Adrenal gland (tissue), 12 donors: ENCODE data around the gene FUT8. TPM values are rescaled to one million over a fixed set of nuclear protein-coding genes. Genes with fewer than 3 reads are reported as not detected.
"Not testable (repeated sequence)": the region's sequence is repeated elsewhere in the genome, so short reads cannot be mapped to it uniquely, and the experiment has no call there.

Experiments
- DNase-seq, 7 donors: peaks; one replicate each; pipeline ENCODE4 v3.0.0-alpha.2; 2019 to 2020
- H3K27ac ChIP-seq, 5 donors: fragments of 200-600 bp; sonication (generic) in 4 of 5; 1 replicate in 3 of 5; 2 replicates in 2 of 5; pipeline versions ENCODE4 v1.5.1 to v1.8.0; 2016 to 2020; ENCODE audit warnings: mild to moderate bottlenecking in 1 of 5
- H3K27me3 ChIP-seq: fragments of 200-600 bp; 2 replicates; pipeline ENCODE4 v1.8.0; 2021
- H3K36me3 ChIP-seq, 2 donors: fragments of 200-600 bp; replicated peaks in 1 of 2; 1 replicate in 1 of 2; 2 replicates in 1 of 2; pipeline versions ENCODE4 v1.5.1 to v1.8.0; 2018 to 2022
- H3K4me1 ChIP-seq, 2 donors: fragments of 200-600 bp; replicated peaks in 1 of 2; 1 replicate in 1 of 2; 2 replicates in 1 of 2; pipeline versions ENCODE4 v1.5.1 to v1.8.0; 2018 to 2021
- H3K4me3 ChIP-seq, 4 donors: fragments of 200-600 bp; sonication (generic) in 3 of 4; one replicate each; pipeline ENCODE4 v1.5.1; 2016 to 2018
- H3K9me3 ChIP-seq, 3 donors: fragments of 200-600 bp; sonication (generic) in 1 of 3; replicated peaks in 1 of 3; 1 replicate in 2 of 3; 2 replicates in 1 of 3; pipeline versions ENCODE4 v1.5.1 to v1.8.0; 2016 to 2021
- POLR2A ChIP-seq, 2 donors: fragments of 450-650 bp; IDR thresholded peaks; one replicate each; pipeline ENCODE4 v1.6.1; 2017; ENCODE audit warnings: antibody characterized with exemption in 2 of 2, mild to moderate bottlenecking in 2 of 2, moderate library complexity in 1 of 2
- WGBS, 4 donors: extraction: QIAGEN DNeasy Blood & Tissue Kit in 2 of 4; methylation state at CpG; one replicate each; pipeline versions ENCODE4 v1.1.5 to v1.1.7; 2013 to 2017; 5-methylcytosine and 5-hydroxymethylcytosine counted together
- intact Hi-C, 2 donors: fragments of 100-400 bp; cut with DNase I; formaldehyde crosslinking; loops; one replicate each; pipeline versions ENCODE4 v1.14.1 to v1.15.0; 2022 to 2023
- polyA plus RNA-seq, 3 donors: library from polyadenylated mRNA; stranded (reverse); fragments of 200-250 nt in 2 of 3; fragments of 350-450 nt in 1 of 3; fragmentation: Illumina TruSeq in 1 of 3; extraction: RNeasy Lipid Tissue Mini Kit (QIAGEN cat#74804) in 1 of 3; gene quantifications; one replicate each; pipeline ENCODE4 v1.2.3, GENCODE V29; 2013 to 2014
- total RNA-seq, 9 donors: library from RNA; depleted of rRNA in 4 of 9; stranded (reverse); fragments of >200 nt in 4 of 9; fragments of 120-200 nt in 1 of 9; fragmentation: NEBNext Ultra II Directional in 1 of 9; extraction: Animal tissue kit (Norgen Biotek cat#: 25700) in 1 of 9; gene quantifications; one replicate each; pipeline versions ENCODE4 v1.1.0 to v1.2.4, GENCODE V29; 2013 to 2023
- TF ChIP-seq, protein P1 (sequence below), 6 experiments: fragments of 450-650 bp in 4 of 6; fragments of 200-600 bp in 2 of 6; sonication (generic) in 1 of 6; IDR thresholded peaks; 1 replicate in 5 of 6; 2 replicates in 1 of 6; pipeline versions ENCODE4 v1.5.1 to v1.8.0; 2016 to 2021; ENCODE audit warnings: antibody characterized with exemption in 6 of 6, mild to moderate bottlenecking in 2 of 6, moderate library complexity in 1 of 6
- donor health status: healthy with polysubstance abuse.
- donor health status: Bipolar disorder and iron deficiency.
- donor health status: DM: yes; HTN: yes; CAD: no.
- donor health status: DM: no; HTN: no; CAD: no.
- donor health status: DM: no; HTN: no; CAD: no.
- donor health status: DM: yes; HTN: yes; CAD: no.

The FUT8 gene
- total and polyA plus RNA-seq, 12 donors, result 7.8 to 32.1 (median 21.1) TPM

DNA sequence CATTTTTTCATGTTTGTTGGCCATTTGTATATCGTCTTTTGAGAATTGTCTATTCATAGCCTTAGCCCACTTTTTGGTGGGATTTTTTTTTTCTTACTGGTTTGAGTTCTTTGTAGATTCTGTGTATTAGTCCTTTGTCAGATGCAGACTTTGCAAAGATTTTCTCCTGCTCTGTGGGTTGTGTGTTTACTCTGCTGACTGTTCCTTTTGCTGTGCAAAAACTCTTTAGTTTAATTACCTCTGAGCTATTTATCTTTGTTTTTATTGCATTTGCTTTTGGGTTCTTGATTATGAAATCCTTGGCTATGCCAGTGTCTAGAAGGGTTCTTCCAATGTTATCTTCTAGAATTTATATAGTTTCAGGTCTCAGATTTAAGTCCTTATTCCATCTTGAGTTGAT is 220.0 kb downstream of the FUT8 start:
- H3K9me3 ChIP-seq, result no peaks in the 10 kb centered on the region
- no peak overlapping the region for H3K4me3 ChIP-seq
- no peaks in the 10 kb centered on the region for H3K36me3 ChIP-seq
- no peak overlapping the region for H3K27ac ChIP-seq
- peaks cover 0 to 5% of the 10 kb centered on the region in 2 donors for H3K4me1 ChIP-seq
- WGBS, 4 donors, result 94 to 100% (median 97%) methylated on average over 1 of the region's 1 CpG
- intact Hi-C loops, result no loop called here
- H3K27me3 ChIP-seq, result no peaks in the 10 kb centered on the region
- DNase-seq, result no peak
- no peak for TF ChIP-seq POLR2A (IDR thresholded peaks at IDR 0.05)
- TF ChIP-seq, protein P1, sequence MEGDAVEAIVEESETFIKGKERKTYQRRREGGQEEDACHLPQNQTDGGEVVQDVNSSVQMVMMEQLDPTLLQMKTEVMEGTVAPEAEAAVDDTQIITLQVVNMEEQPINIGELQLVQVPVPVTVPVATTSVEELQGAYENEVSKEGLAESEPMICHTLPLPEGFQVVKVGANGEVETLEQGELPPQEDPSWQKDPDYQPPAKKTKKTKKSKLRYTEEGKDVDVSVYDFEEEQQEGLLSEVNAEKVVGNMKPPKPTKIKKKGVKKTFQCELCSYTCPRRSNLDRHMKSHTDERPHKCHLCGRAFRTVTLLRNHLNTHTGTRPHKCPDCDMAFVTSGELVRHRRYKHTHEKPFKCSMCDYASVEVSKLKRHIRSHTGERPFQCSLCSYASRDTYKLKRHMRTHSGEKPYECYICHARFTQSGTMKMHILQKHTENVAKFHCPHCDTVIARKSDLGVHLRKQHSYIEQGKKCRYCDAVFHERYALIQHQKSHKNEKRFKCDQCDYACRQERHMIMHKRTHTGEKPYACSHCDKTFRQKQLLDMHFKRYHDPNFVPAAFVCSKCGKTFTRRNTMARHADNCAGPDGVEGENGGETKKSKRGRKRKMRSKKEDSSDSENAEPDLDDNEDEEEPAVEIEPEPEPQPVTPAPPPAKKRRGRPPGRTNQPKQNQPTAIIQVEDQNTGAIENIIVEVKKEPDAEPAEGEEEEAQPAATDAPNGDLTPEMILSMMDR (IDR thresholded peaks at IDR 0.05), result no peak

- H3K9me3 ChIP-seq, H3K36me3 ChIP-seq, H3K27me3 ChIP-seq, H3K4me3 ChIP-seq, DNase-seq, H3K4me1 ChIP-seq, intact Hi-C loops, H3K27ac ChIP-seq: not testable (repeated sequence)
- WGBS, 4 donors, result 80 to 99% (median 98%) methylated on average over 1 to 24 of the region's 26 CpGs
Observed at GRCh38 chr14:65633666-65634065, 221.1 kb downstream of the FUT8 start.

DNA sequence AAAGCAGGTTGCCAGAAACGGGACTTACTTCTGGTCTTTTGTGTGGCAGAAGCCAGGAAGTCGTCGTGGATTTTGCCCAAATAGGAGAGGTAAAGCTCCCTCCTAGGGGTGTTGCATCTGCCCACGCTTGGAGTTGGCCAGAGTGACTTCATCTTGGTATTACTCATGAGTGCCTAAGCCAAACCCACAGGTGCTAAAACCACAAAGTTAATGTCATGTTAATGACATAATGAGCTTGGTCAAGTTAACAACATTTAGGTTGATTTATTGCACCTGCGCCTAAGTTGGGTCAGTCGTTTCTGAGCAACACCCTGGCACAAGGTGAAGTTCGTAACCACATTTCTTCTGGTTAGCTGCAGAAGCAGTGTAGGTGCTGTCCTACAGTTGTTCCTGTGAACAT is 225.2 kb downstream of the FUT8 start:
- 84 to 95% (median 91%) methylated on average over 7 of the region's 7 CpGs for WGBS, 4 donors
- Histone ChIP-seq H3K4me3 (no peak overlapping the region), H3K27ac (no peak overlapping the region), H3K9me3 (no peaks in the 10 kb centered on the region), H3K36me3 (no peaks in the 10 kb centered on the region), H3K4me1 (no peaks in the 10 kb centered on the region), H3K27me3 (no peaks in the 10 kb centered on the region)
- DNase-seq, result no peak
- intact Hi-C loops, result no loop called here
- TF ChIP-seq POLR2A (IDR thresholded peaks at IDR 0.05), result no peak
- TF ChIP-seq, protein P1 (IDR thresholded peaks at IDR 0.05), result no peak

DNA sequence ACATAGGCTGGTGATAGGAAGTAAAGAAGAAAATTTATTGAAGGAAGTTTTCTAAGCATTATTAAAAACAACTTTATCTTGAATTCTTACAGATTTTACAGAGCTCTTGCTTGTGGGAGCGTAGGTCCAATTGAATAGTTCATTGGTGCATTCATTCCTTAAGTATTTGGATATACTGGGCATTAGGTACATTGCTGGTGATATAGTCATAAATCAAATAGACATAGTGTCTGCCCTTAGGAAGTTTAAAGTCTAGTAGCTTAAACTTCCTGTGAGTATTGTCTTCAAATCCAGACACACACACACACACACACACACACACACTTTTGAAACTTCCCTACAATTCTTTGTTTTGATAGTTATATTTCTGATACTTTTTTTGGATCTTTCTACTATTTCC is 226.7 kb downstream of the FUT8 start:
- no peaks in the 10 kb centered on the region for H3K27me3 ChIP-seq
- no peaks in the 10 kb centered on the region for H3K4me1 ChIP-seq
- no peak overlapping the region for H3K27ac ChIP-seq
- no peaks in the 10 kb centered on the region for H3K9me3 ChIP-seq
- TF ChIP-seq, protein P1 (IDR thresholded peaks at IDR 0.05), result no peak
- no peak for TF ChIP-seq POLR2A (IDR thresholded peaks at IDR 0.05)
- DNase-seq, result no peak
- H3K36me3 ChIP-seq, result no peaks in the 10 kb centered on the region
- intact Hi-C loops, result no loop called here
- 85 to 95% (median 91%) methylated on average over 1 of the region's 1 CpG for WGBS, 4 donors
- no peak overlapping the region for H3K4me3 ChIP-seq

GRCh38 chr14:65650826-65651225 is 238.3 kb downstream of the FUT8 start:
- intact Hi-C loops, result no loop called here
- Histone ChIP-seq H3K36me3 (no peaks in the 10 kb centered on the region), H3K9me3 (no peaks in the 10 kb centered on the region), H3K4me1 (no peaks in the 10 kb centered on the region), H3K27me3 (no peaks in the 10 kb centered on the region), H3K27ac (no peak overlapping the region), H3K4me3 (no peak overlapping the region)
- 85 to 95% (median 92%) methylated on average over 2 of the region's 2 CpGs for WGBS, 4 donors
- no peak for DNase-seq
- no peak for TF ChIP-seq POLR2A (IDR thresholded peaks at IDR 0.05)
- TF ChIP-seq, protein P1 (IDR thresholded peaks at IDR 0.05), result no peak
